GM18511 (cell line): ENCODE measurements around the gene ST3GAL3.

ENCODE experiments used
- ATAC-seq: cut with Tn5 transposase; IDR thresholded peaks from one replicate; pipeline ENCODE4 v1.9.1; 2021; ENCODE audit warnings: mild to moderate bottlenecking, moderate library complexity; ENCODE audit not compliant: unreplicated experiment

ST3GAL3 gene

DNA sequence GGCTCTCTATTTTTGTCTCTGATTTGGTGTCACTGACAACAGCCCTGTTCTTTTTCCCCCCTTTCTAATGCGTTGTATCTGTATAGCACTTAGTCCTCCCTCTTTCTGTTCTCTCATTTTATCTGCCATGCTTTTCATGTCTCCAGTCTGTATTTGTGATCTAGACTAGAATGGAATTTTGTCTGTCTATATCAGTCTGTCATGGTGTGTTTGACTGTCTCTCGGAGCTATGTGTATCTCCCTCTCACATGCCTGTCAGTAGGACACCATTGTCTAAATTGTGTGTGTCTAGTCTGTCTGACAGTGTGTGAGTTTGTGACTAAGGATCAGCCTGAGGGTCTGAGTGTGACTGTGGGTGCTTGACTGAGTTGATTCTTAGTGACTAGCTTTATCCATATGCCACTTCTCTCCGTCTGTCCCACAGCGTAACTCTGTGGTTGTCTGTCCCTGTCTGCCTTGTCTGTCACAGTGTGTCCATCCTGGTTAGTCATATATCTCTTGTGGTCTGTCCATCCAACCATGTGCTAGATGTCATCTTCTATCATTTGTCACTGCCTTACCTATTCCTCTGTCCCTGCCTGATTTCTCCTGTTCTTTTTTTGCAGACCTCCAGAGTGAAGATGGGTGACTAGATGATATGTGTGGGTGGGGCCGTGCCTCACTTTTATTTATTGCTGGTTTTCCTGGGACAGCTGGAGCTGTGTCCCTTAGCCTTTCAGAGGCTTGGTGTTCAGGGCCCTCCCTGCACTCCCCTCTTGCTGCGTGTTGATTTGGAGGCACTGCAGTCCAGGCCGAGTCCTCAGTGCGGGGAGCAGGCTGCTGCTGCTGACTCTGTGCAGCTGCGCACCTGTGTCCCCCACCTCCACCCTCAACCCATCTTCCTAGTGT is 270.3 kb downstream of the ST3GAL3 start:
- no peak for ATAC-seq

DNA sequence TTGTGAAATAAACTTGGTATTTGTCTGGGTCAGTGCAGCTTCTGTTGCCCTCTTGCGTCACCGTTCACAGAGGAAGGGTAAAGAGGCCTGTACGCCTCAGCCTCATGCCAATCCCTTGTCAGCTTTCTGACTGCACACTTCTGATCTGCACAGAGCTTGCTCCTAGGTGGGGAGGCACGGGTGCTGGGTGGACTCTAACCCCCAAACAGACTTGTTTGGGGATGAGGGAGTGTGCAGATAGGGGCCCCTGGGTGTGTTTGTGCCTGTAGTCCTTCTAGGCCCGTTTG is 270.9 kb downstream of the ST3GAL3 start:
- no peak for ATAC-seq

DNA sequence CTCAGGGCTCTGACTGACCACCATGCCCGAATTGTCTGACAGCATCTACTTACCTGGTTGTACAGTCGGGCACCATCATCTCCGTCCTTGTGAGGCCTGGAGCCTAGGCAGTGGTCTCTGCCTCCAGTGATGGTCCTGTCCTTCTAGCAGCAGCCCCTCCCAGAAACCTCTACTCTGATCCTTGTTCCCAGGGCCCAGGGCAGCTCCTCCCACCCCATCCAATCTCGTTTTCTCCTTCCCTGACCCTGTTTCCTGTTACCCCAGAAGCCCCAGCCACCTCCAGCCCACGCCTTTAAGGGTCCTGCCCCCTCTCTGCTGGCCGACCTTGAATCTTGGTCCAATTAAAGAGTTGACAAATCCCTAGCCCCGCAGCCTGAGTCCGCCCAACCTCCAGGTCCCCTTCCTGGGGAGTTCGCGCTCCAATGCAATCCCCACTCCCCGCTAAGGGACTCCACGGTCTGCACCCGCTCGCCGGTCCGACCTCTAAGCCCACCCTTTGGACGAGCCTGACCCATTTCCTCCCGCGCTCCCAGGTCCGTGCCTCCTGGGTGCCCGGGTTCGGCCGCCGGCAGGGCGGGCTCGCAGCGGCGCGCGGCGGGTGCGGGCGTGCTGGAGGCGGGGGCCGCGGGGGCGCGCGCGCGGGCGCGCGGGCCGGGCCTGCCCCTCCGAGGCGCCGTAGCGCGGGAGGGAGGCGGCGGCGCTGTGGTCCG is 271.4 kb downstream of the ST3GAL3 start, which contains the start of gene B4GALT2:
B4GALT2 (plus strand) TSS at position 660 of the 710 bp plus-strand sequence. CDS start 1,951 bp downstream, outside the sequence.
- ATAC-seq, result no peak

DNA sequence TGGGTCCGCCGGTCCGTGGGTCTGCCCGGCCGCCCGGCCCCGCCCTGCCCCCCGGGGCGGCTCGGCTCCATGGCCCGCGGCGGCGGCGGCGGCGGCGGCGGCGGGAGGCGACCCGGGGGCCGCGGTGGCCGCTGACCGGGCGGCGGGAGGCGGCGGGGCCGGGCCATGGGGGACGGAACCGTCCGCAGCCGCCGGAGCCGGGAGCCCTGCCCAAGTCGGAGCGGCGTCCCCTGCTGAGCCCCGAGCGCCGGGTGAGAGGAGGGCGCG is 271.9 kb downstream of the ST3GAL3 start:
- ATAC-seq, result no peak

DNA sequence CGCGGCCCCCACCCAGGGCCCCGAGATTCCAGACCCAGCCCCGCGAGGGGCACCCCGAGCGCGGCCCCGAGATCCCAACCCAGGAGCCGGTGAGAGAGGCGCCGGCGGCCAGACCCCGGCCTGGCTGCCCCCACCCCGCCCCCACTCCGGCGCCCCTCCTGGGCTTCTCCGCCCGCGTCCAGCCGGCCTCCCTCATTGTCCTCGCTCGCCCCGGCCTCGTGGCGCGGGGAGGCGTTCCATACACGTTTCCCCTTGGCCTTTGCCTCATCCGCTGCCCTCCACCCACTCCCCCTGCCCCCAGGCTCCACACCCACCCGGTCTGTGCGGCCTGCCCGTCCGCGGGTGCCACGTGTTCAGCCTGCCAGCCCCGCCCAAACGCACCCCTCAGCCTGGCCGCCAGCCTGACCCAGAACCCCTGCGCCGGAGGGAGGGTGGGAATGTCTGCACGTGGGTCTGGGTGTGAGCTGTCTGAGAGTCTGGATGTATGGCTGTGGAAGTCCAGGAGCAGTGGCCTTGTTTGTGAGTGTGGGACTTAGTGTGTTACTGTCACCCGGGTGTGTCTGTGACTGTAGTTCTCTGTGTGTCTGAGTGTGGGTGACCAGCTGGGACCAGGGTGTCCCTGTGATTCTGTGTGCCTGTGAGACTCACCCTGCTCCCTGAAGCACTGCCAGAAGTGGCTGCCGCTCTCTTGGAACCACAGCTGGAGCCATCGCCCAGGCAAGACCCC is 272.4 kb downstream of the ST3GAL3 start:
- ATAC-seq, result no peak

DNA sequence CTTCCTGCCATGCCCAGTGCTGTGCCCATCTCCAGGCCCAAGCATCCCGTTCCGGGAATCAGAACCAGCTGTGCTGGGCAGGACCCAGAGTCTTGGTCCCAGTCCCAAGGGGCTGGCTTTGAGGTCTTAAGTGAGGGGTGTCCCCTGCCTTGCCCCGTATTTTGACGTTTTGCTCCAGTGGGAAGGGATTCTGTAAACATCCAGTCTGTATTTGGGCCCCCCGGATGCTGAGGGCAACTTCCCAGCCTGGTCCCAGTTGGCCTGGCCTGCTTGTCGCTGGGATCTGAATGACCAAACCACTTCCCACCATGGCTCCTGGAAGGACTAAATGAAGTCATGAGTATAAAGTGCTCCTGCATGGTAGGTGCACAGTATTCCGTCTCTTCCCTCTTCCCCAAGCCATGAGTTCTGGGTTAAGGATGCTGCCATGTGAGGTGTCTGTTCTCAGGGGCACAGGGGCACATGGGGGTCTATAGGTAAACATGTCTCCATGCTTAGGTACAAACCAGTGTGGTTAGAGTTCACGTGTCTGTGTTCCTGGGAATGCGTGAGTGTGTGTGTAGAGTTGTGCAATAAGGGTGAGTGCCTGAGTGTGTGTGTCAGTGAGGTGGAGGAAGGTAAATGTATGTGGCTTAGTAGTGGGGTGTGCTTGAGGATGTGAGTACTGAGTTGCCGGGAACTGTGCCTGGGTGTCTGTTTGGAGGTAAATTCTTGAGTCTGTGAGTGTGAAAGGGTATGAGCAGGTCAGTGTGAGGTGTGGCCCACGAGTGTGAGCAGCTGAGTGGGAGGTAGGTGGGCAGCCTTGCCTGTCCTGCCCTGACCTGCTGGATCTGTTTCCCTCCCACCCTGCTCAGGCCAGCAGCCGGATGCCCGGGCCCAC is 273.2 kb downstream of the ST3GAL3 start:
- ATAC-seq, result no peak
